SK-N-SH (cell line): Measurements from ENCODE around the gene NXPH4. TPM values are rescaled to one million over a fixed set of nuclear protein-coding genes. Genes with fewer than 3 reads are reported as not detected.

Experiments
- CTCF ChIA-PET: fragments of 300-600, 350-600 bp; formaldehyde crosslinking; extraction: SDS; loops from one replicate; lab custom pipeline; 2021; lab: Yijun Ruan, JAX
- POLR2A ChIA-PET: fragments of 350-600 bp; sonication (Branson Sonifier 250); formaldehyde crosslinking; extraction: SDS; loops from one replicate; lab custom pipeline; 2020; ENCODE audit warnings: antibody characterized with exemption, inconsistent platforms; lab: Yijun Ruan, JAX
- DNase-seq: peaks from one replicate; pipeline ENCODE4 v3.0.0; 2012
- H2AFZ ChIP-seq: fragments of 200-600 bp; sonication (generic); 2 replicates; pipeline ENCODE4 v1.8.1; 2016; ENCODE audit warnings: antibody characterized with exemption, mild to moderate bottlenecking, low read depth
- H3F3A ChIP-seq: fragments of 200-600 bp; sonication (generic); replicated peaks from 2 replicates; pipeline ENCODE3; 2016; ENCODE audit warnings: antibody characterized with exemption, mild to moderate bottlenecking; ENCODE audit not compliant: insufficient read depth
- H3K27ac ChIP-seq, 2 experiments: fragments of 200-500 bp in 1 of 2; fragments of 200-600 bp in 1 of 2; sonication (Bioruptor generic) in 1 of 2; sonication (generic), shearing (Covaris generic) in 1 of 2; 2 replicates each; pipeline versions ENCODE4 v1.5.1 to v1.6.1; 2014 to 2016; ENCODE audit warnings: low read depth in 2 of 2, inconsistent platforms in 1 of 2, low read length in 1 of 2, mild to moderate bottlenecking in 1 of 2, mixed read lengths in 1 of 2
- H3K27me3 ChIP-seq: fragments of 200-600 bp; sonication (generic), shearing (Covaris generic); 2 replicates; pipeline ENCODE4 v1.6.1; 2016; ENCODE audit warnings: mixed run types; ENCODE audit not compliant: insufficient read depth
- H3K36me3 ChIP-seq, 2 experiments: fragments of 200-500 bp in 1 of 2; fragments of 200-600 bp in 1 of 2; sonication (Bioruptor generic) in 1 of 2; sonication (generic) in 1 of 2; replicated peaks in 1 of 2; 2 replicates each; pipeline versions ENCODE3 to v1.5.1; 2014 to 2016; ENCODE audit warnings: low read length in 1 of 2, mild to moderate bottlenecking in 1 of 2; ENCODE audit not compliant: insufficient read depth in 2 of 2, control insufficient read depth in 1 of 2
- H3K4me1 ChIP-seq, 2 experiments: fragments of 200-500 bp in 1 of 2; fragments of 200-600 bp in 1 of 2; sonication (Bioruptor generic) in 1 of 2; sonication (generic), shearing (Covaris generic) in 1 of 2; 2 replicates each; pipeline versions ENCODE4 v1.5.1 to v1.6.1; 2014 to 2016; ENCODE audit warnings: low read depth in 1 of 2, low read length in 1 of 2, mixed run types in 1 of 2; ENCODE audit not compliant: insufficient read depth in 2 of 2, control insufficient read depth in 1 of 2
- H3K4me2 ChIP-seq: fragments of 200-600 bp; sonication (generic), shearing (Covaris generic); 2 replicates; pipeline ENCODE4 v1.6.1; 2017; ENCODE audit warnings: mixed run types
- H3K4me3 ChIP-seq, 2 experiments: fragments of 200-500 bp in 1 of 2; fragments of 200-600 bp in 1 of 2; sonication (Bioruptor generic) in 1 of 2; sonication (generic), shearing (Covaris generic) in 1 of 2; 2 replicates each; pipeline versions ENCODE4 v1.5.1 to v1.8.1; 2014 to 2016; ENCODE audit warnings: low read depth in 2 of 2, inconsistent platforms in 1 of 2, low read length in 1 of 2, mild to moderate bottlenecking in 1 of 2, mixed read lengths in 1 of 2, moderate library complexity in 1 of 2
- H3K79me2 ChIP-seq: fragments of 200-600 bp; sonication (generic); 2 replicates; pipeline ENCODE4 v1.8.1; 2017; ENCODE audit warnings: mild to moderate bottlenecking; ENCODE audit not compliant: insufficient read depth
- H3K9ac ChIP-seq: fragments of 200-600 bp; sonication (generic); 2 replicates; pipeline ENCODE4 v1.6.1; 2017; ENCODE audit warnings: mixed run types
- H3K9me2 ChIP-seq: fragments of 200-600 bp; sonication (generic); 2 replicates; pipeline ENCODE4 v1.6.1; 2017; ENCODE audit warnings: mixed run types
- H3K9me3 ChIP-seq: fragments of 200-600 bp; sonication (generic); 2 replicates; pipeline ENCODE4 v1.6.1; 2017; ENCODE audit warnings: mixed run types, mild to moderate bottlenecking, moderate library complexity
- H4K20me1 ChIP-seq: fragments of 200-600 bp; sonication (generic); 2 replicates; pipeline ENCODE4 v1.6.1; 2017; ENCODE audit warnings: mild to moderate bottlenecking, mixed run types; ENCODE audit not compliant: insufficient read depth
- CHD2 ChIP-seq: fragments of 150-350 bp; IDR thresholded peaks from 2 replicates; pipeline ENCODE4 v1.6.1; 2018; ENCODE audit warnings: low read length; ENCODE audit not compliant: partially characterized antibody
- ELF1 ChIP-seq: IDR thresholded peaks from 2 replicates; pipeline ENCODE4 v1.4.0; 2012
- EZH2phosphoT487 ChIP-seq: fragments of 200-600 bp; sonication (generic); IDR thresholded peaks from 2 replicates; pipeline ENCODE4 v1.6.1; 2017; ENCODE audit warnings: low read depth, mixed run types, mild to moderate bottlenecking, antibody characterized with exemption, moderate library complexity, borderline replicate concordance
- FOXJ3 ChIP-seq: sonication (generic); formaldehyde crosslinking; IDR thresholded peaks from 2 replicates; pipeline ENCODE4 v1.5.1; 2020; ENCODE audit warnings: mild to moderate bottlenecking, missing genetic modification reagents
- GABPA ChIP-seq: IDR thresholded peaks from 2 replicates; pipeline ENCODE4 v1.4.0; 2012; ENCODE audit warnings: low read depth, mild to moderate bottlenecking
- GATA2 ChIP-seq: sonication (generic); formaldehyde crosslinking; IDR thresholded peaks from 2 replicates; pipeline ENCODE4 v1.5.0; 2020; ENCODE audit warnings: mild to moderate bottlenecking, missing genetic modification reagents
- MAX ChIP-seq: IDR thresholded peaks from 2 replicates; pipeline ENCODE4 v1.4.0; 2012; ENCODE audit warnings: low read depth
- NFIC ChIP-seq: IDR thresholded peaks from 2 replicates; pipeline ENCODE4 v1.4.0; 2012; ENCODE audit warnings: borderline replicate concordance
- RCOR1 ChIP-seq: fragments of 150-350 bp; IDR thresholded peaks from 2 replicates; pipeline ENCODE4 v1.6.1; 2017; ENCODE audit warnings: antibody characterized with exemption, low read length
- SIN3A ChIP-seq: IDR thresholded peaks from 2 replicates; pipeline ENCODE4 v1.6.1; 2012; ENCODE audit warnings: low read depth, mild to moderate bottlenecking, low read length, moderate library complexity, borderline replicate concordance
- SMC3 ChIP-seq: IDR thresholded peaks from 2 replicates; pipeline ENCODE4 v1.6.1; 2012; ENCODE audit warnings: low read depth, low read length, improper control_type of control experiment
- TAF1 ChIP-seq: IDR thresholded peaks from 2 replicates; pipeline ENCODE4 v1.6.1; 2012; ENCODE audit warnings: low read depth, mild to moderate bottlenecking, low read length, moderate library complexity, borderline replicate concordance
- TCF12 ChIP-seq: IDR thresholded peaks from 2 replicates; pipeline ENCODE4 v1.4.0; 2012
- USF2 ChIP-seq: fragments of 150-350 bp; IDR thresholded peaks from 2 replicates; pipeline ENCODE4 v1.6.1; 2017; ENCODE audit warnings: antibody characterized with exemption, low read length, low read depth, borderline replicate concordance
- WGBS: methylation state at CpG from one replicate; pipeline ENCODE4 v1.1.6; 2017; ENCODE audit warnings: low lambda C conversion rate; 5-methylcytosine and 5-hydroxymethylcytosine counted together
- polyA plus RNA-seq, 3 experiments: library from polyadenylated mRNA; depleted of rRNA; stranded (reverse); fragments of >200 nt; gene quantifications; 2 replicates each; pipeline ENCODE4 v1.2.3, GENCODE V29; 2012
- TF ChIP-seq, protein P1 (sequence below): fragments of 200-600 bp; sonication (generic); IDR thresholded peaks from 2 replicates; pipeline ENCODE4 v1.6.1; 2017; ENCODE audit warnings: antibody characterized with exemption, mild to moderate bottlenecking, moderate library complexity
- TF ChIP-seq, protein P2 (sequence below): fragments of 150-350 bp; IDR thresholded peaks from 2 replicates; pipeline ENCODE4 v1.6.1; 2016; ENCODE audit warnings: mild to moderate bottlenecking, low read depth, low read length
- TF ChIP-seq, protein P3 (sequence below): IDR thresholded peaks from 2 replicates; pipeline ENCODE4 v1.4.0; 2012; ENCODE audit warnings: low read depth, borderline replicate concordance

NXPH4 gene
- polyA plus RNA-seq, 1 of the 3 experiments (the other 2 are of a cell fraction) = 0.31 TPM

DNA sequence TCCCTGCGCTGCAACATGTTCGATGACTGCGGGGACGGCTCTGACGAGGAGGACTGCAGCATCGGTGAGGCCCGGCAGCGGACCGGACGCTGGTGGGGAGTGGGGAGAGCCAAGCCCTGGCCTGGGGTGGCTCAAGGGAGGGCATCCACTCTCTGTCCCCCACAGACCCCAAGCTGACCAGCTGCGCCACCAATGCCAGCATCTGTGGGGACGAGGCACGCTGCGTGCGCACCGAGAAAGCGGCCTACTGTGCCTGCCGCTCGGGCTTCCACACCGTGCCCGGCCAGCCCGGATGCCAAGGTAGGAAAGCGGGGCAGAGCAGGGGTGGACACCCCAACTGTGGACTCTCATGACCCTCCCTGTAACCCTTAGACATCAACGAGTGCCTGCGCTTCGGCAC lies 11.4 kb upstream of the NXPH4 start:
- TF ChIP-seq USF2 (no peak), MAX (no peak), SMC3 (no peak), TAF1 (no peak), GABPA (no peak), SIN3A (no peak), FOXJ3 (no peak), ELF1 (no peak)
- TF ChIP-seq, protein P1, sequence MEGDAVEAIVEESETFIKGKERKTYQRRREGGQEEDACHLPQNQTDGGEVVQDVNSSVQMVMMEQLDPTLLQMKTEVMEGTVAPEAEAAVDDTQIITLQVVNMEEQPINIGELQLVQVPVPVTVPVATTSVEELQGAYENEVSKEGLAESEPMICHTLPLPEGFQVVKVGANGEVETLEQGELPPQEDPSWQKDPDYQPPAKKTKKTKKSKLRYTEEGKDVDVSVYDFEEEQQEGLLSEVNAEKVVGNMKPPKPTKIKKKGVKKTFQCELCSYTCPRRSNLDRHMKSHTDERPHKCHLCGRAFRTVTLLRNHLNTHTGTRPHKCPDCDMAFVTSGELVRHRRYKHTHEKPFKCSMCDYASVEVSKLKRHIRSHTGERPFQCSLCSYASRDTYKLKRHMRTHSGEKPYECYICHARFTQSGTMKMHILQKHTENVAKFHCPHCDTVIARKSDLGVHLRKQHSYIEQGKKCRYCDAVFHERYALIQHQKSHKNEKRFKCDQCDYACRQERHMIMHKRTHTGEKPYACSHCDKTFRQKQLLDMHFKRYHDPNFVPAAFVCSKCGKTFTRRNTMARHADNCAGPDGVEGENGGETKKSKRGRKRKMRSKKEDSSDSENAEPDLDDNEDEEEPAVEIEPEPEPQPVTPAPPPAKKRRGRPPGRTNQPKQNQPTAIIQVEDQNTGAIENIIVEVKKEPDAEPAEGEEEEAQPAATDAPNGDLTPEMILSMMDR = no peak
- CTCF ChIA-PET = interaction anchor here (1.2 to 15.9 kb wide), 2 partner anchors 29 to 33 kb away, joined by 4 to 937 read pairs; partner anchors contain the start of genes SHMT2 and STAC3
- Histone ChIP-seq H3K27me3 (no peaks in the 10 kb centered on the region), H4K20me1 (no peaks in the 10 kb centered on the region), H3F3A (no peaks in the 10 kb centered on the region), H3K4me1 (no peaks in the 10 kb centered on the region), H3K4me2 (no peak overlapping the region), H3K79me2 (no peaks in the 10 kb centered on the region), H3K36me3 (peaks cover 5 to 50% of the 10 kb centered on the region in 2 experiments), H3K27ac (no peak overlapping the region), H3K9me3 (no peaks in the 10 kb centered on the region), H2AFZ (no peak overlapping the region), H3K4me3 (no peak overlapping the region), H3K9me2 (no peaks in the 10 kb centered on the region), H3K9ac (no peak overlapping the region)
- no peak for DNase-seq
- WGBS = 99% methylated on average over 18 of the region's 26 CpGs
- POLR2A ChIA-PET = no interaction called here

- WGBS = 96% methylated on average over 6 of the region's 7 CpGs
- TF ChIP-seq, protein P2, sequence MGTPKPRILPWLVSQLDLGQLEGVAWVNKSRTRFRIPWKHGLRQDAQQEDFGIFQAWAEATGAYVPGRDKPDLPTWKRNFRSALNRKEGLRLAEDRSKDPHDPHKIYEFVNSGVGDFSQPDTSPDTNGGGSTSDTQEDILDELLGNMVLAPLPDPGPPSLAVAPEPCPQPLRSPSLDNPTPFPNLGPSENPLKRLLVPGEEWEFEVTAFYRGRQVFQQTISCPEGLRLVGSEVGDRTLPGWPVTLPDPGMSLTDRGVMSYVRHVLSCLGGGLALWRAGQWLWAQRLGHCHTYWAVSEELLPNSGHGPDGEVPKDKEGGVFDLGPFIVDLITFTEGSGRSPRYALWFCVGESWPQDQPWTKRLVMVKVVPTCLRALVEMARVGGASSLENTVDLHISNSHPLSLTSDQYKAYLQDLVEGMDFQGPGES = no peak
- TF ChIP-seq TCF12 (no peak), MAX (no peak), EZH2phosphoT487 (no peak), CHD2 (no peak), USF2 (no peak), RCOR1 (no peak), GATA2 (CRISPR knock-in tag) (no peak), SMC3 (no peak), ELF1 (no peak), NFIC (no peak)
- TF ChIP-seq, protein P1 = no peak
- TF ChIP-seq, protein P3, sequence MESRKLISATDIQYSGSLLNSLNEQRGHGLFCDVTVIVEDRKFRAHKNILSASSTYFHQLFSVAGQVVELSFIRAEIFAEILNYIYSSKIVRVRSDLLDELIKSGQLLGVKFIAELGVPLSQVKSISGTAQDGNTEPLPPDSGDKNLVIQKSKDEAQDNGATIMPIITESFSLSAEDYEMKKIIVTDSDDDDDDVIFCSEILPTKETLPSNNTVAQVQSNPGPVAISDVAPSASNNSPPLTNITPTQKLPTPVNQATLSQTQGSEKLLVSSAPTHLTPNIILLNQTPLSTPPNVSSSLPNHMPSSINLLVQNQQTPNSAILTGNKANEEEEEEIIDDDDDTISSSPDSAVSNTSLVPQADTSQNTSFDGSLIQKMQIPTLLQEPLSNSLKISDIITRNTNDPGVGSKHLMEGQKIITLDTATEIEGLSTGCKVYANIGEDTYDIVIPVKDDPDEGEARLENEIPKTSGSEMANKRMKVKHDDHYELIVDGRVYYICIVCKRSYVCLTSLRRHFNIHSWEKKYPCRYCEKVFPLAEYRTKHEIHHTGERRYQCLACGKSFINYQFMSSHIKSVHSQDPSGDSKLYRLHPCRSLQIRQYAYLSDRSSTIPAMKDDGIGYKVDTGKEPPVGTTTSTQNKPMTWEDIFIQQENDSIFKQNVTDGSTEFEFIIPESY = no peak
These were observed 10.7 kb upstream of the NXPH4 start for GRCh38 chr12:57205931-57206330.

More at GRCh38 chr12:57205931-57206330, 10.7 kb upstream of the NXPH4 start:
- Histone ChIP-seq H3K4me1 (no peaks in the 10 kb centered on the region), H3K9me2 (no peaks in the 10 kb centered on the region), H2AFZ (no peak overlapping the region), H3K27ac (no peak overlapping the region), H3K9ac (no peak overlapping the region), H3K9me3 (no peaks in the 10 kb centered on the region), H3K27me3 (no peaks in the 10 kb centered on the region), H3K79me2 (no peaks in the 10 kb centered on the region), H3K36me3 (peaks cover 5 to 51% of the 10 kb centered on the region in 2 experiments), H3K4me3 (no peak overlapping the region), H4K20me1 (no peaks in the 10 kb centered on the region), H3K4me2 (no peak overlapping the region), H3F3A (no peaks in the 10 kb centered on the region)
- ChIA-PET POLR2A (no interaction called here), CTCF (interaction anchor here (0.9 to 15.9 kb wide), 4 partner anchors 23 to 247 kb away, joined by 3 to 937 read pairs (median 4); partner anchors contain the start of genes SHMT2 and STAC3)
- DNase-seq = no peak
